ENCODE results near the gene NELFB. TPM values are rescaled to one million over a fixed set of nuclear protein-coding genes. Genes with fewer than 3 reads are reported as not detected.
A peak's percentile ranks its signal among the peaks of the same experiment; 100 is the strongest.

NELFB gene
- total RNA-seq, 1 experiment from 2014 or later: 71.7 TPM

DNA sequence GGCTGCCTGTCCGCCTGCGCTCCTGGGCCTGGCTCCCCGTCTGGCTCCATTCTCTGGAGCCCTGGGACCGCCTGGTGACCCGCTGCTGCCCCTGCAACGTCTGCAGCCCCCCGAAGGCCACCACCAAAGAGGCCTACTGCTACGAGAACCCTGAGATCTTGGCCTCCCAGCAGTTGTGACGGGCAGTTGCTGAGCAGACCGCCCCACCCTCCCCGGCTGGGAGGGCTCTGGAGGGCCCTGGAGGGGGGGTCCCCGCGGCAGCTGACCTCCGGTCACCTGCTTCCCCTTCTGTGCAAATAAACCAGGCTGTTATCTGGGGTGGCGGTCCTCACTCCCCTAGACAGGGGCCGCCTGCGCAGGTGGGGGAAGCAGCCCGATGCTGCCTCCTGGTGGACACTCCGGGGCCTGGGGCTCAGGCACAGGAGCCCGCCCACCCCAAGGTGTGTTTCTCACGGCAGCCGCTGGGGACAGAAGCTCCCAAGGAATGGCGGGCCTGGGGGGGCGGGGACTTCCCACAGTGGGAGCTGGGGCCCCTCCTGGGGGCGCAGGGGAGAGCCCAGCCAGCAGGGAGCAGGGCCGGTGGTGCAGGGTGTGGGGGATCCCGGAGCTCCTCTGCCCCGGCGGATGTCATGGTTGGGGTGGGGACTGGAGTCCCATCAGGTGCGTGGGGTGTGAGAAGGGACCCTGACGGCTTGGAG is 18.7 kb upstream of the NELFB start:
- H2AK5ac ChIP-seq (ENCODE audit: insufficient read length, low read length): no peak overlapping the region
- no peak overlapping the region for H3K23ac ChIP-seq (ENCODE audit: insufficient read length, low read depth, low read length)
- peaks cover 3% of the 10 kb centered on the region; the same call in 1 of the 2 replicates for H3K4me1 ChIP-seq (ENCODE audit: insufficient read depth, low read length)
- no peak overlapping the region for H3K14ac ChIP-seq (ENCODE audit: insufficient read depth, low read length)
- no peaks in the 10 kb centered on the region for H3K9me3 ChIP-seq (ENCODE audit: control insufficient read depth, low read depth, low read length)
- H3K27me3 Mint-ChIP-seq (ENCODE audit: low read depth): peaks cover 7% of the 10 kb centered on the region
- no peaks in the 10 kb centered on the region for H3K79me2 ChIP-seq (ENCODE audit: insufficient read depth, low read length)
- no peak overlapping the region for H3K27ac ChIP-seq (ENCODE audit: insufficient read length, low read depth, low read length)
- peak; percentile 89 for DNase-seq
- H3K36me3 Mint-ChIP-seq (ENCODE audit: insufficient read depth in 1 of 3, low read depth in 3 of 3): peaks cover 3 to 5% (median 4%) of the 10 kb centered on the region in 3 experiments; a peak in 5 of 7 replicates
- no peak overlapping the region for H3K18ac ChIP-seq (ENCODE audit: insufficient read length, low read depth, low read length)
- H2AFZ ChIP-seq (ENCODE audit: low read length): no peak overlapping the region
- H2BK5ac ChIP-seq (ENCODE audit: insufficient read length, low read length): no peak overlapping the region
- H4K5ac ChIP-seq (ENCODE audit: insufficient read length, low read depth, low read length): no peak overlapping the region
- H2BK15ac ChIP-seq (ENCODE audit: low read depth, low read length): no peak overlapping the region
- no peak overlapping the region for H3K4ac ChIP-seq (ENCODE audit: low read depth, low read length)
- H4K91ac ChIP-seq (ENCODE audit: insufficient read length, low read depth, low read length): no peak overlapping the region
- no peak overlapping the region for H2BK120ac ChIP-seq (ENCODE audit: low read depth, low read length, poor library complexity, severe bottlenecking)
- TF ChIP-seq, protein P1, sequence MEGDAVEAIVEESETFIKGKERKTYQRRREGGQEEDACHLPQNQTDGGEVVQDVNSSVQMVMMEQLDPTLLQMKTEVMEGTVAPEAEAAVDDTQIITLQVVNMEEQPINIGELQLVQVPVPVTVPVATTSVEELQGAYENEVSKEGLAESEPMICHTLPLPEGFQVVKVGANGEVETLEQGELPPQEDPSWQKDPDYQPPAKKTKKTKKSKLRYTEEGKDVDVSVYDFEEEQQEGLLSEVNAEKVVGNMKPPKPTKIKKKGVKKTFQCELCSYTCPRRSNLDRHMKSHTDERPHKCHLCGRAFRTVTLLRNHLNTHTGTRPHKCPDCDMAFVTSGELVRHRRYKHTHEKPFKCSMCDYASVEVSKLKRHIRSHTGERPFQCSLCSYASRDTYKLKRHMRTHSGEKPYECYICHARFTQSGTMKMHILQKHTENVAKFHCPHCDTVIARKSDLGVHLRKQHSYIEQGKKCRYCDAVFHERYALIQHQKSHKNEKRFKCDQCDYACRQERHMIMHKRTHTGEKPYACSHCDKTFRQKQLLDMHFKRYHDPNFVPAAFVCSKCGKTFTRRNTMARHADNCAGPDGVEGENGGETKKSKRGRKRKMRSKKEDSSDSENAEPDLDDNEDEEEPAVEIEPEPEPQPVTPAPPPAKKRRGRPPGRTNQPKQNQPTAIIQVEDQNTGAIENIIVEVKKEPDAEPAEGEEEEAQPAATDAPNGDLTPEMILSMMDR (conservative IDR thresholded peaks at IDR 0.05): peak; percentile 99
- H3K9me3 Mint-ChIP-seq: no peaks in the 10 kb centered on the region; a peak in 1 of 5 replicates
- H2BK12ac ChIP-seq (ENCODE audit: insufficient read length, low read depth, low read length): no peak overlapping the region
- H3K4me1 Mint-ChIP-seq: peaks cover 12 to 20% of the 10 kb centered on the region in 2 experiments
- no peak overlapping the region for H2BK20ac ChIP-seq (ENCODE audit: low read depth, low read length, poor library complexity, severe bottlenecking)
- no peaks in the 10 kb centered on the region for H3K23me2 ChIP-seq (ENCODE audit: insufficient read length, low read depth, low read length, poor library complexity, severe bottlenecking)
- H3K4me2 ChIP-seq (ENCODE audit: insufficient read depth, insufficient read length, low read length): no peak overlapping the region
- WGBS (ENCODE audit: extremely low coverage, insufficient read length, low lambda C conversion rate): no CpG with 5 or more reads among the region's 31 CpGs
- H3K4me3 Mint-ChIP-seq: no peak overlapping the region
- no peaks in the 10 kb centered on the region for H3K27me3 ChIP-seq (ENCODE audit: insufficient read depth, low read length)
- H4K8ac ChIP-seq (replicated peaks; ENCODE audit: insufficient read length, low read depth, low read length): no peak overlapping the region
- H3K79me1 ChIP-seq (ENCODE audit: insufficient read depth, low read depth, low read length, poor library complexity, severe bottlenecking): no peaks in the 10 kb centered on the region
- no peak overlapping the region for H3K56ac ChIP-seq (ENCODE audit: insufficient read length, low read depth, low read length)
- H3T11ph ChIP-seq (ENCODE audit: low read length): no peak overlapping the region
- no peak overlapping the region for H3K9ac ChIP-seq (ENCODE audit: extremely low read depth, insufficient read length, low read length)
- no peaks in the 10 kb centered on the region for H4K20me1 ChIP-seq (ENCODE audit: control insufficient read depth, insufficient read depth, insufficient read length)
- no peak overlapping the region for H3K27ac Mint-ChIP-seq

All from H9 (cell line).